Breast epithelium (tissue), 3 donors: ENCODE measurements around the gene WDR74.

Source experiments
- POLR2A ChIP-seq: fragments of 450-650 bp; IDR thresholded peaks from one replicate; pipeline ENCODE4 v1.6.1; 2016; ENCODE audit warnings: antibody characterized with exemption, mild to moderate bottlenecking, moderate library complexity
- POLR2AphosphoS5 ChIP-seq, 3 donors: sonication (generic); formaldehyde crosslinking; IDR thresholded peaks; one replicate each; pipeline ENCODE4 v1.6.1; 2017; ENCODE audit warnings: antibody characterized with exemption in 3 of 3

DNA sequence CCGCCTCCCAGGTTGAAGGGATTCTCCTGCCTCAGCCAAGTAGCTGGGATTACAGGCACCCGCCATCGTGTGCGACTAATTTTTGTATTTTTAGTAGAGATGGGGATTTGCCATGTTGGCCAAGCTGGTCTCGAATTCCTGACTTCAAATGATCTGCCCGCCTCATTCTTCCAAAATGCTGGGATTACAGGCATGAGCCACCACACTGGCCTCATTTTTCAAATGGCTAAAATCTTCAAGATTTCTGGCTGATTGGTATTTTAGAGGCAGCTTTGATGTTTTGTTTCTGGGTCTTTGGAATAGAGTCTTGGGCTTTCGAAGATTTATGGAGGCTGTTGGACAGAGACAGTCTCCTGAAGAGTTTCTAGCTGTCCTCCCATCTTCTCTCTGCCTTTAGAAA lies 35.5 kb upstream of the WDR74 start:
- TF ChIP-seq POLR2A (no peak), POLR2AphosphoS5 (IDR thresholded peaks at IDR 0.05) (no peak)
